ENCODE measurements around the gene NCK2. TPM values are rescaled to one million over a fixed set of nuclear protein-coding genes. Genes with fewer than 3 reads are reported as not detected.

NCK2 gene
- total and polyA plus RNA-seq, 2 of the 4 experiments (the other 2 are of a cell fraction), result 15.8 to 22.2 TPM

GRCh38 chr2:105804266-105804665, 59.6 kb downstream of the NCK2 start:
- no peak overlapping the region for H2BK120ac ChIP-seq (ENCODE audit: low read depth, low read length)
- WGBS, 2 experiments (ENCODE audit: extremely low coverage in 2 of 2, insufficient read length in 1 of 2), result no CpG with 5 or more reads among the region's 3 CpGs
- peaks cover 5% of the 10 kb centered on the region for H3K4me1 ChIP-seq (ENCODE audit: control insufficient read depth, insufficient read depth, low read length)
- ChIA-PET POLR2A (ENCODE audit: unreplicated experiment) (no interaction called here), CTCF (no interaction called here)
- no peak overlapping the region for H3K4ac ChIP-seq (ENCODE audit: low read depth, low read length)
- no peak overlapping the region for H2BK5ac ChIP-seq (ENCODE audit: low read depth, low read length, poor library complexity, severe bottlenecking)
- H2AK9ac ChIP-seq (replicated peaks; ENCODE audit: low read depth, low read length, poor library complexity), result no peak overlapping the region
- BruUV-seq (replicated peaks), result no TSS peak
- peaks cover 4% of the 10 kb centered on the region for H3K36me3 ChIP-seq (ENCODE audit: control insufficient read depth, insufficient read depth, low read length)
- no peak overlapping the region for H2BK15ac ChIP-seq (ENCODE audit: low read depth, low read length)
- dilution Hi-C loops (cut with HindIII; ENCODE audit: low sequenced_read_pairs, unreplicated experiment) (no loop called here), intact Hi-C loops (cut with micrococcal nuclease) (no loop called here), in situ Hi-C loops (cut with MboI; ENCODE audit: low sequenced_read_pairs) (no loop called here)
- H4K5ac ChIP-seq (ENCODE audit: low read depth, low read length), result no peak overlapping the region
- no peak overlapping the region for H3K9ac ChIP-seq (ENCODE audit: low read depth, low read length)
- TF ChIP-seq CHD1 (IDR thresholded peaks at IDR 0.05; ENCODE audit: low read depth, low read length), result no peak
- no peak for TF ChIP-seq FOS (IDR thresholded peaks at IDR 0.05; ENCODE audit: low read depth, low read length)
- TF ChIP-seq MAFK (IDR thresholded peaks at IDR 0.05; ENCODE audit: low read depth, low read length), result 0 out of 2 replicates have a peak, but pooled peaks have one; percentile 30
- TF ChIP-seq RFX5 (IDR thresholded peaks at IDR 0.05; ENCODE audit: low read depth, low read length), result no peak
- no peak for TF ChIP-seq BHLHE40 (IDR thresholded peaks at IDR 0.05; ENCODE audit: low read depth, low read length)
- H3K4me2 ChIP-seq (ENCODE audit: low read depth, low read length), result no peak overlapping the region
- peaks cover 11% of the 10 kb centered on the region for H3K9me1 ChIP-seq (ENCODE audit: insufficient read depth, low read length)
- H3K9me3 ChIP-seq (ENCODE audit: control insufficient read depth, insufficient read depth, low read length), result no peaks in the 10 kb centered on the region
- no peak overlapping the region for H3K14ac ChIP-seq (replicated peaks; ENCODE audit: low read depth, low read length)
- no peak overlapping the region for H4K91ac ChIP-seq (ENCODE audit: insufficient read depth, low read depth, low read length)
- H3K27me3 ChIP-seq (ENCODE audit: control insufficient read depth, insufficient read depth, low read length), result no peaks in the 10 kb centered on the region
- H3K56ac ChIP-seq (ENCODE audit: extremely low read depth, insufficient read depth, low read length), result no peak overlapping the region
- ATAC-seq (ENCODE audit: low read depth) (no peak), DNase-seq (no peak)
- H4K8ac ChIP-seq (ENCODE audit: low read depth in 2 of 2, low read length in 2 of 2), result no peak overlapping the region
- no peak overlapping the region for H2AFZ ChIP-seq (replicated peaks; ENCODE audit: low read length, poor library complexity)
- peaks cover 59 to 68% of the 10 kb centered on the region in 2 experiments for H3K79me1 ChIP-seq (ENCODE audit: low read depth in 1 of 2, low read length in 2 of 2)
- H4K20me1 ChIP-seq (ENCODE audit: insufficient read depth, low read length), result peaks cover 60% of the 10 kb centered on the region; the same call in 1 of the 2 replicates
- H3K18ac ChIP-seq (ENCODE audit: low read depth, low read length), result no peak overlapping the region
- no peak overlapping the region for H3K23ac ChIP-seq (ENCODE audit: low read depth, low read length)
- no peak overlapping the region for H3K27ac ChIP-seq (ENCODE audit: insufficient read depth, low read length)
- no peak overlapping the region for H2AK5ac ChIP-seq (ENCODE audit: low read depth, low read length)
- H3K4me3 ChIP-seq (ENCODE audit: insufficient read depth, low read depth, low read length), result no peak overlapping the region
- H2BK20ac ChIP-seq (ENCODE audit: low read depth, low read length), result no peak overlapping the region

Measured in IMR-90 (cell line).